ENCODE measurements around the gene MN1. TPM values are rescaled to one million over a fixed set of nuclear protein-coding genes. Genes with fewer than 3 reads are reported as not detected.

The MN1 gene
- total and polyA plus RNA-seq, 2 of the 4 experiments (the other 2 are of a cell fraction) = 0.36 to 1.3 TPM

DNA sequence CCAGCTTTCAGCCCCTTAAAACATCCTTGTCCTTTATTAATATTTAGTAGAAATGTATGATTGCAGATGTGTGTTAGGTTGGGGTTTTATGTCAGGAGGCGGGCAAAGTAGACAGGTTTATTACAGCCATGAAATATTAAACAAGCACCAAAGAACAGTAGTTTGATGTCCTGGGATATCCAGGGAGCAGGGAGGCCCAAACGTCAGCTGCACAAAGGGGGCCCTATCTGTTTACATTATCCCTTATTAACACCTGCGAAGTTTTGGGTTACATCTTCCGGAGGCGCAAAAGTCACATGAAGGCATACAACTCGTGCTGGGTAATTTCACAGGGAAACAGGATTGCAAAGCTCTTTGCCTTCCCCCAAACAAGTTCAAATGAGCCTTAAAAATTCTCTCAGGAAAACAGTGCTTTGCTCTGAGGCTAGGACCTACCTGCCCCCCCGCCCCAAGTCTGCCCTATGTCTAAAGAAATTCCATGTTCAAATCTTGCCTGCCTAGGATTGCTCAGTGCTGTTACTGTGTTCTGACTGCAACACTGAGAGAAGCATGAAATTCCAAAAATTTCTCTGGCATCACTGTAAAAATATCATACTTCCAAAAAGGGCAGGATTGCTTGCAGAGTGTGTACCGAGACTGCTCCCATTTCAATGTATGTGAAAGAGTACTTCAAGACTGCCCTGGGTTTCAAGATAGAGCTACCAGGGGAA lies 8.9 kb downstream of the MN1 start:
- Histone ChIP-seq H4K20me1 (ENCODE audit: insufficient read depth, low read length) (peaks cover 8% of the 10 kb centered on the region), H2BK5ac (ENCODE audit: low read depth, low read length, poor library complexity, severe bottlenecking) (no peak overlapping the region), H3K9ac (ENCODE audit: low read depth, low read length) (no peak overlapping the region), H3K56ac (ENCODE audit: extremely low read depth, insufficient read depth, low read length) (no peak overlapping the region), H2BK120ac (ENCODE audit: low read depth, low read length) (no peak overlapping the region), H3K27me3 (ENCODE audit: control insufficient read depth, insufficient read depth, low read length) (no peaks in the 10 kb centered on the region), H3K9me1 (ENCODE audit: insufficient read depth, low read length) (peaks cover 3% of the 10 kb centered on the region; the same call in 1 of the 2 replicates), H3K36me3 (ENCODE audit: control insufficient read depth, insufficient read depth, low read length) (peaks cover 22% of the 10 kb centered on the region), H2AFZ (replicated peaks; ENCODE audit: low read length, poor library complexity) (no peak overlapping the region), H3K4me3 (ENCODE audit: insufficient read depth, low read depth, low read length) (no peak overlapping the region), H3K4me1 (ENCODE audit: control insufficient read depth, insufficient read depth, low read length) (peaks cover 7% of the 10 kb centered on the region; the same call in 1 of the 2 replicates), H3K18ac (ENCODE audit: low read depth, low read length) (no peak overlapping the region), H3K9me3 (ENCODE audit: control insufficient read depth, insufficient read depth, low read length) (no peaks in the 10 kb centered on the region), H3K14ac (replicated peaks; ENCODE audit: low read depth, low read length) (no peak overlapping the region), H2BK15ac (ENCODE audit: low read depth, low read length) (no peak overlapping the region), H2BK20ac (ENCODE audit: low read depth, low read length) (no peak overlapping the region), H4K91ac (ENCODE audit: insufficient read depth, low read depth, low read length) (no peak overlapping the region), H2AK9ac (replicated peaks; ENCODE audit: low read depth, low read length, poor library complexity) (no peak overlapping the region), H4K5ac (ENCODE audit: low read depth, low read length) (no peak overlapping the region), H3K4ac (ENCODE audit: low read depth, low read length) (no peak overlapping the region), H4K8ac (ENCODE audit: low read depth in 2 of 2, low read length in 2 of 2) (no peak overlapping the region), H2AK5ac (ENCODE audit: low read depth, low read length) (no peak overlapping the region), H3K27ac (ENCODE audit: insufficient read depth, low read length) (no peak overlapping the region), H3K23ac (ENCODE audit: low read depth, low read length) (no peak overlapping the region), H3K4me2 (ENCODE audit: low read depth, low read length) (no peak overlapping the region; the same call in 1 of the 2 replicates), H3K79me1 (ENCODE audit: low read depth in 1 of 2, low read length in 2 of 2) (no peaks in the 10 kb centered on the region; a peak in 1 of 4 replicates)
- in situ Hi-C loops (cut with MboI; ENCODE audit: low sequenced_read_pairs) = no loop called here
- dilution Hi-C loops (cut with HindIII; ENCODE audit: low sequenced_read_pairs, unreplicated experiment) = no loop called here
- intact Hi-C loops (cut with micrococcal nuclease) = no loop called here
- ATAC-seq (ENCODE audit: low read depth) (no peak; the same call in none of the 2 replicates), DNase-seq (no peak)
- no TSS peak for BruUV-seq (replicated peaks)
- ChIA-PET CTCF (interaction anchor here (0.6 kb wide), 1 partner anchor 22 kb away, joined by 4 read pairs; no protein-coding TSS in a partner anchor), POLR2A (ENCODE audit: unreplicated experiment) (interaction anchor here (0.5 kb wide), 1 partner anchor 10 kb away, joined by 3 read pairs; no protein-coding TSS in a partner anchor)
- WGBS, 2 experiments (ENCODE audit: extremely low coverage in 2 of 2, insufficient read length in 1 of 2) = 71% methylated on average over 2 of the region's 8 CpGs; no CpG with 5 or more reads in 1 of the 2 experiments
- TF ChIP-seq MAZ (IDR thresholded peaks at IDR 0.05; ENCODE audit: borderline replicate concordance, low read depth, low read length) = no peak
- TF ChIP-seq FOS (IDR thresholded peaks at IDR 0.05; ENCODE audit: low read depth, low read length) = no peak
- TF ChIP-seq MXI1 (IDR thresholded peaks at IDR 0.05; ENCODE audit: borderline replicate concordance, low read depth, low read length) = no peak
- TF ChIP-seq, protein P1, sequence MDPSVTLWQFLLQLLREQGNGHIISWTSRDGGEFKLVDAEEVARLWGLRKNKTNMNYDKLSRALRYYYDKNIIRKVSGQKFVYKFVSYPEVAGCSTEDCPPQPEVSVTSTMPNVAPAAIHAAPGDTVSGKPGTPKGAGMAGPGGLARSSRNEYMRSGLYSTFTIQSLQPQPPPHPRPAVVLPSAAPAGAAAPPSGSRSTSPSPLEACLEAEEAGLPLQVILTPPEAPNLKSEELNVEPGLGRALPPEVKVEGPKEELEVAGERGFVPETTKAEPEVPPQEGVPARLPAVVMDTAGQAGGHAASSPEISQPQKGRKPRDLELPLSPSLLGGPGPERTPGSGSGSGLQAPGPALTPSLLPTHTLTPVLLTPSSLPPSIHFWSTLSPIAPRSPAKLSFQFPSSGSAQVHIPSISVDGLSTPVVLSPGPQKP (IDR thresholded peaks at IDR 0.05; ENCODE audit: borderline replicate concordance, low read depth, low read length) = no peak
- no peak for TF ChIP-seq RFX5 (IDR thresholded peaks at IDR 0.05; ENCODE audit: low read depth, low read length)
- TF ChIP-seq RCOR1 (IDR thresholded peaks at IDR 0.05; ENCODE audit: insufficient replicate concordance, low read length) = no peak
- no peak for TF ChIP-seq RAD21 (IDR thresholded peaks at IDR 0.05; ENCODE audit: low read length)
- TF ChIP-seq, protein P2, sequence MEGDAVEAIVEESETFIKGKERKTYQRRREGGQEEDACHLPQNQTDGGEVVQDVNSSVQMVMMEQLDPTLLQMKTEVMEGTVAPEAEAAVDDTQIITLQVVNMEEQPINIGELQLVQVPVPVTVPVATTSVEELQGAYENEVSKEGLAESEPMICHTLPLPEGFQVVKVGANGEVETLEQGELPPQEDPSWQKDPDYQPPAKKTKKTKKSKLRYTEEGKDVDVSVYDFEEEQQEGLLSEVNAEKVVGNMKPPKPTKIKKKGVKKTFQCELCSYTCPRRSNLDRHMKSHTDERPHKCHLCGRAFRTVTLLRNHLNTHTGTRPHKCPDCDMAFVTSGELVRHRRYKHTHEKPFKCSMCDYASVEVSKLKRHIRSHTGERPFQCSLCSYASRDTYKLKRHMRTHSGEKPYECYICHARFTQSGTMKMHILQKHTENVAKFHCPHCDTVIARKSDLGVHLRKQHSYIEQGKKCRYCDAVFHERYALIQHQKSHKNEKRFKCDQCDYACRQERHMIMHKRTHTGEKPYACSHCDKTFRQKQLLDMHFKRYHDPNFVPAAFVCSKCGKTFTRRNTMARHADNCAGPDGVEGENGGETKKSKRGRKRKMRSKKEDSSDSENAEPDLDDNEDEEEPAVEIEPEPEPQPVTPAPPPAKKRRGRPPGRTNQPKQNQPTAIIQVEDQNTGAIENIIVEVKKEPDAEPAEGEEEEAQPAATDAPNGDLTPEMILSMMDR (conservative IDR thresholded peaks at IDR 0.05; ENCODE audit: low read depth, low read length) = no peak
- TF ChIP-seq BHLHE40 (IDR thresholded peaks at IDR 0.05; ENCODE audit: low read depth, low read length) = no peak
- no peak for TF ChIP-seq NFE2L2 (IDR thresholded peaks at IDR 0.05; ENCODE audit: low read depth, low read length)
- no peak for TF ChIP-seq POLR2A (IDR thresholded peaks at IDR 0.05; ENCODE audit: low read depth, low read length)
- TF ChIP-seq, protein P3, sequence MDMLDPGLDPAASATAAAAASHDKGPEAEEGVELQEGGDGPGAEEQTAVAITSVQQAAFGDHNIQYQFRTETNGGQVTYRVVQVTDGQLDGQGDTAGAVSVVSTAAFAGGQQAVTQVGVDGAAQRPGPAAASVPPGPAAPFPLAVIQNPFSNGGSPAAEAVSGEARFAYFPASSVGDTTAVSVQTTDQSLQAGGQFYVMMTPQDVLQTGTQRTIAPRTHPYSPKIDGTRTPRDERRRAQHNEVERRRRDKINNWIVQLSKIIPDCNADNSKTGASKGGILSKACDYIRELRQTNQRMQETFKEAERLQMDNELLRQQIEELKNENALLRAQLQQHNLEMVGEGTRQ (IDR thresholded peaks at IDR 0.05; ENCODE audit: low read depth, low read length) = no peak
- TF ChIP-seq SMC3 (IDR thresholded peaks at IDR 0.05; ENCODE audit: low read depth, low read length) = no peak
- TF ChIP-seq MAFK (IDR thresholded peaks at IDR 0.05; ENCODE audit: low read depth, low read length) = no peak
- no peak for TF ChIP-seq CHD1 (IDR thresholded peaks at IDR 0.05; ENCODE audit: low read depth, low read length)
